Breast epithelium (tissue), 3 donors: ENCODE data around the gene ATXN10.

Experiments
- CTCF ChIP-seq, 3 donors: fragments of 450-650 bp; IDR thresholded peaks; one replicate each; pipeline ENCODE4 v1.5.1; 2016 to 2017; ENCODE audit warnings: antibody characterized with exemption in 3 of 3, mild to moderate bottlenecking in 3 of 3, moderate library complexity in 3 of 3
- POLR2A ChIP-seq: fragments of 450-650 bp; IDR thresholded peaks from one replicate; pipeline ENCODE4 v1.6.1; 2016; ENCODE audit warnings: antibody characterized with exemption, mild to moderate bottlenecking, moderate library complexity
- POLR2AphosphoS5 ChIP-seq, 3 donors: sonication (generic); formaldehyde crosslinking; IDR thresholded peaks; one replicate each; pipeline ENCODE4 v1.6.1; 2017; ENCODE audit warnings: antibody characterized with exemption in 3 of 3

GRCh38 chr22:45818424-45819085 lies 146.9 kb downstream of the ATXN10 start:
- TF ChIP-seq POLR2A = no peak
- no peak for TF ChIP-seq CTCF (IDR thresholded peaks at IDR 0.05)
- no peak for TF ChIP-seq POLR2AphosphoS5 (IDR thresholded peaks at IDR 0.05)
